AG20443 (cell line): ENCODE measurements around the gene PHGDH.

Source experiments
- DNase-seq: peaks from one replicate; pipeline ENCODE4 v3.0.0; 2012; ENCODE audit warnings: low spot score, mixed read lengths

The PHGDH gene

DNA sequence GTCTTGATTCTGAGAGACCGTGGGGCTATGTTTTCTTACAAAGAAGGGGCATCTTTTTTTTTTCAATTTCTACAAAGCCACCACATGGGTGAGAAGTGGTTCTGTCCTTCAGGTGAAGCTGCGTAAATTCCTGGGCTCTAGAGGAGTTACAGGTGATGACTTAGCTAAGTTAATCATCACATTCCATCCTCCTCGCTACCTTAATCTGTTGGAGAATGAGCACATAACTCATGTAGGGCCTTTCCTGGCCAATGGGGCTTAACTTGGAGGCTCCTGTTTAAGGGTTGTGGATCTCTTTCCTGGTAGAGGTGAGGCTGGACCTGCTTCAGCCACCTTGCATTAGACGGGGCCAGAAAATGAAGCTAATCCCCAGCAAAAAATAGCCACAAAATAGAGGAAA lies 79.6 kb downstream of the PHGDH start:
- no peak for DNase-seq
